HepG2 (cell line): ENCODE measurements around the gene SLC35F3. TPM values are rescaled to one million over a fixed set of nuclear protein-coding genes. Genes with fewer than 3 reads are reported as not detected.

ENCODE experiments used
- ATAC-seq: fragments of 200-7000 bp; cut with Tn5 transposase; 3 replicates; pipeline ENCODE4 v1.9.1; 2020; ENCODE audit warnings: mild to moderate bottlenecking, moderate library complexity
- BruUV-seq: library from RNA; stranded (reverse); fragments of 400-500 nt; replicated peaks from 2 replicates; lab custom pipeline; 2021; lab: Mats Ljungman, UMichigan
- CTCF ChIA-PET: fragments of 300-600 bp; formaldehyde crosslinking; extraction: SDS; loops from one replicate; lab custom pipeline; 2021; ENCODE audit warnings: low total read pairs, inconsistent platforms, low intra/inter-chr PET ratio; lab: Yijun Ruan, JAX
- POLR2A ChIA-PET: fragments of 350-600 bp; sonication (Branson Sonifier 250); formaldehyde crosslinking; loops from one replicate; lab custom pipeline; 2020; ENCODE audit warnings: antibody characterized with exemption, inconsistent platforms; lab: Yijun Ruan, JAX
- DNase-seq: peaks from one replicate; pipeline ENCODE4 v3.0.0-alpha.2; 2015; ENCODE audit warnings: low spot score
- FAIRE-seq: peaks from 3 replicates; lab custom pipeline; 2011; peaks lifted over from hg19 to GRCh38; lab: Jason Lieb, UNC
- H2AFZ ChIP-seq: one replicate; pipeline ENCODE4 v1.6.1; 2011; ENCODE audit warnings: low read length, inconsistent platforms
- H3K27ac ChIP-seq: fragments of 300-600 bp; 3 replicates; pipeline ENCODE4 v1.8.0; 2011; ENCODE audit warnings: mixed run types, mild to moderate bottlenecking, mixed read lengths, low read length, inconsistent platforms; ENCODE audit not compliant: insufficient read depth; ENCODE audit errors: extremely low read length
- H3K27me3 ChIP-seq, 2 experiments: fragments of 200-600 bp in 1 of 2; 2 replicates in 1 of 2; 3 replicates in 1 of 2; pipeline versions ENCODE4 v1.6.0 to v1.8.0; 2011; ENCODE audit warnings: low read length in 2 of 2, mild to moderate bottlenecking in 2 of 2, moderate library complexity in 2 of 2, inconsistent platforms in 1 of 2; ENCODE audit not compliant: insufficient read depth in 2 of 2, control insufficient read depth in 1 of 2
- H3K36me3 ChIP-seq, 2 experiments: fragments of 200-600 bp in 1 of 2; replicated peaks in 1 of 2; 2 replicates in 1 of 2; 3 replicates in 1 of 2; pipeline versions ENCODE4 v1.5.1 to v1.8.0; 2011; ENCODE audit warnings: low read length in 2 of 2, inconsistent platforms in 1 of 2; ENCODE audit not compliant: insufficient read depth in 2 of 2, control insufficient read depth in 1 of 2
- H3K4me1 ChIP-seq: 2 replicates; pipeline ENCODE4 v1.5.1; 2012; ENCODE audit warnings: low read length, inconsistent platforms; ENCODE audit not compliant: insufficient read depth
- H3K4me2 ChIP-seq: 2 replicates; pipeline ENCODE4 v1.6.0; 2011; ENCODE audit warnings: low read depth, low read length, inconsistent platforms
- H3K4me3 ChIP-seq, 3 experiments: fragments of 200-600 bp in 1 of 3; sonication (generic), shearing (Covaris generic) in 1 of 3; replicated peaks in 1 of 3; 2 replicates each; pipeline ENCODE4 v1.5.1; 2011 to 2016; ENCODE audit warnings: low read length in 3 of 3, inconsistent platforms in 2 of 3, low read depth in 2 of 3, mild to moderate bottlenecking in 2 of 3, control low read depth in 1 of 3, mixed read lengths in 1 of 3; ENCODE audit not compliant: insufficient read depth in 1 of 3
- H3K79me2 ChIP-seq: one replicate; pipeline ENCODE4 v1.6.1; 2011; ENCODE audit warnings: low read length, inconsistent platforms; ENCODE audit not compliant: insufficient read depth
- H3K9ac ChIP-seq: 2 replicates; pipeline ENCODE4 v1.6.0; 2011; ENCODE audit warnings: mild to moderate bottlenecking, low read depth, low read length, inconsistent platforms; ENCODE audit not compliant: insufficient read depth
- H3K9me3 ChIP-seq: 2 replicates; pipeline ENCODE4 v1.5.1; 2012; ENCODE audit warnings: mild to moderate bottlenecking, low read length
- H4K20me1 ChIP-seq: 2 replicates; pipeline ENCODE4 v1.6.0; 2011; ENCODE audit warnings: inconsistent platforms, mild to moderate bottlenecking, low read length, moderate library complexity; ENCODE audit not compliant: insufficient read depth
- CHD4 ChIP-seq: fragments of 200-600 bp; sonication (generic); IDR thresholded peaks from 2 replicates; pipeline ENCODE4 v1.7.0; 2017; ENCODE audit warnings: mild to moderate bottlenecking, low read length, borderline replicate concordance
- ERF ChIP-seq: IDR thresholded peaks from 2 replicates; pipeline ENCODE4 v1.6.1; 2018; ENCODE audit warnings: missing biosample characterization, missing genetic modification reagents
- FOXA3 ChIP-seq: IDR thresholded peaks from 2 replicates; pipeline ENCODE4 v1.6.1; 2016; ENCODE audit warnings: missing genetic modification reagents, missing compliant biosample characterization
- KDM4B ChIP-seq: sonication (generic); formaldehyde crosslinking; IDR thresholded peaks from 2 replicates; pipeline ENCODE4 v1.4.0; 2020; ENCODE audit warnings: missing genetic modification reagents
- REPIN1 ChIP-seq: sonication (generic); formaldehyde crosslinking; IDR thresholded peaks from 2 replicates; pipeline ENCODE4 v1.8.0; 2022; ENCODE audit warnings: missing genetic modification reagents, low read depth, mild to moderate bottlenecking, borderline replicate concordance
- ZNF3 ChIP-seq: IDR thresholded peaks from 2 replicates; pipeline ENCODE4 v1.7.0; 2017; ENCODE audit warnings: inconsistent platforms
- ZNF83 ChIP-seq: sonication (generic); formaldehyde crosslinking; IDR thresholded peaks from 2 replicates; pipeline ENCODE4 v1.4.0; 2020; ENCODE audit warnings: missing genetic modification reagents, mild to moderate bottlenecking, borderline replicate concordance
- WGBS: methylation state at CpG from one replicate; pipeline ENCODE4 v1.1.6; 2017; ENCODE audit warnings: low lambda C conversion rate; 5-methylcytosine and 5-hydroxymethylcytosine counted together
- in situ Hi-C: cut with HindIII; loops from 2 replicates; pipeline ENCODE4 v1.10.0; 2017; ENCODE audit warnings: low pct_unique_long_range_greater_than_20kb; ENCODE audit not compliant: extremely low pct_ligation_motif_present
- intact Hi-C: fragments of 100-400 bp; cut with micrococcal nuclease; formaldehyde crosslinking; loops from one replicate; pipeline ENCODE4 v1.10.0; 2022; ENCODE audit not compliant: unreplicated experiment
- polyA plus RNA-seq, 8 experiments: library from polyadenylated mRNA; depleted of rRNA in 3 of 8; stranded (reverse) in 7 of 8; unstranded in 1 of 8; fragments of >200 nt; fragmentation: Illumina TruSeq in 4 of 8; extraction: Trizol in 4 of 8; gene quantifications; 2 replicates each; pipeline versions ENCODE4 v1.2.1 to v1.2.3, GENCODE V29; 2011 to 2016; ENCODE audit warnings: low read depth in 4 of 8, missing spikeins in 1 of 8, mixed read lengths in 1 of 8; ENCODE audit not compliant: insufficient read depth in 1 of 8
- total RNA-seq, 5 experiments: library from RNA; depleted of rRNA; stranded (reverse); fragments of >200 nt; fragmentation: Illumina TruSeq; extraction: Trizol; gene quantifications; 2 replicates each; pipeline ENCODE4 v1.2.3, GENCODE V29; 2016; ENCODE audit warnings: low read depth in 1 of 5
- TF ChIP-seq, protein P1 (sequence below): sonication (generic); formaldehyde crosslinking; IDR thresholded peaks from 2 replicates; pipeline ENCODE4 v1.8.0; 2022; ENCODE audit warnings: mild to moderate bottlenecking, missing genetic modification reagents
- TF ChIP-seq, protein P2 (sequence below): sonication (generic); formaldehyde crosslinking; IDR thresholded peaks from 2 replicates; pipeline ENCODE4 v1.4.0; 2020; ENCODE audit warnings: missing genetic modification reagents, borderline replicate concordance
- TF ChIP-seq, protein P3 (sequence below): sonication (generic); formaldehyde crosslinking; IDR thresholded peaks from one replicate; pipeline ENCODE4 v1.5.1; 2020; ENCODE audit warnings: mild to moderate bottlenecking, missing genetic modification reagents; ENCODE audit errors: not compliant biosample characterization
- TF ChIP-seq, protein P4 (sequence below): IDR thresholded peaks from 2 replicates; pipeline ENCODE4 v1.6.1; 2016; ENCODE audit warnings: low read depth, control low read depth

SLC35F3 gene
- total and polyA plus RNA-seq, 2 of the 13 experiments (the other 11 are each of a cell fraction or from before 2014, with no cell fraction given): not detected

DNA sequence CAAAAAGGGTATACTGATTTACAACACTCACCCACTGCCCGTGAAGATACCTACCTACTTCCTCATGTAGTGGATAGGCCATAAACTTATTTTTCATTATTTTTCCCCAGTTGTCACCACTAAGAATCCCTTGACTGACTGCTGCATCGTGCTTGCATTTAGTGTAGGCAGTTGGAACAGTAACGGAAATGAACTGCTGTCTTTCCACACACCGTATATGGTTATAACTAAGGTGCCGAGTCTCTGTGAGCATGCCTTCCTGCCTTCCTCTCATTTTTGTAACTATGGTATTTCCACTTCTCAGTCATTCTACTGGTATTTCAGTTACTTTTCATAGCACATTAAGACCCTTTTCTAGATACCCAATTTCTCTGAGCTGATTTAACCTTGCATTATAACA lies 36.4 kb downstream of the SLC35F3 start:
- ATAC-seq (no peak), DNase-seq (no peak), FAIRE-seq (no peak)
- no peak overlapping the region for H2AFZ ChIP-seq
- no TSS peak for BruUV-seq
- H4K20me1 ChIP-seq: no peaks in the 10 kb centered on the region
- no peaks in the 10 kb centered on the region for H3K4me1 ChIP-seq
- ChIA-PET POLR2A (no interaction called here), CTCF (no interaction called here)
- H3K36me3 ChIP-seq: no peaks in the 10 kb centered on the region
- H3K79me2 ChIP-seq: no peaks in the 10 kb centered on the region
- H3K4me3 ChIP-seq: no peak overlapping the region
- no peaks in the 10 kb centered on the region for H3K9me3 ChIP-seq
- no peak overlapping the region for H3K9ac ChIP-seq
- no peak overlapping the region for H3K27ac ChIP-seq
- H3K4me2 ChIP-seq: no peak overlapping the region
- WGBS: 12% methylated on average over 5 of the region's 5 CpGs
- no peaks in the 10 kb centered on the region for H3K27me3 ChIP-seq
- intact Hi-C loops (no loop called here), in situ Hi-C loops (no loop called here)
- TF ChIP-seq ZNF83 (no peak), ERF (CRISPR knock-in tag) (no peak), FOXA3 (CRISPR knock-in tag) (no peak), ZNF3 (CRISPR knock-in tag) (no peak), KDM4B (CRISPR knock-in tag) (no peak), REPIN1 (CRISPR knock-in tag) (no peak), CHD4 (no peak)
- TF ChIP-seq, protein P1, sequence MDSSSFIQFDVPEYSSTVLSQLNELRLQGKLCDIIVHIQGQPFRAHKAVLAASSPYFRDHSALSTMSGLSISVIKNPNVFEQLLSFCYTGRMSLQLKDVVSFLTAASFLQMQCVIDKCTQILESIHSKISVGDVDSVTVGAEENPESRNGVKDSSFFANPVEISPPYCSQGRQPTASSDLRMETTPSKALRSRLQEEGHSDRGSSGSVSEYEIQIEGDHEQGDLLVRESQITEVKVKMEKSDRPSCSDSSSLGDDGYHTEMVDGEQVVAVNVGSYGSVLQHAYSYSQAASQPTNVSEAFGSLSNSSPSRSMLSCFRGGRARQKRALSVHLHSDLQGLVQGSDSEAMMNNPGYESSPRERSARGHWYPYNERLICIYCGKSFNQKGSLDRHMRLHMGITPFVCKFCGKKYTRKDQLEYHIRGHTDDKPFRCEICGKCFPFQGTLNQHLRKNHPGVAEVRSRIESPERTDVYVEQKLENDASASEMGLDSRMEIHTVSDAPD (CRISPR knock-in tag): no peak
- TF ChIP-seq, protein P2, sequence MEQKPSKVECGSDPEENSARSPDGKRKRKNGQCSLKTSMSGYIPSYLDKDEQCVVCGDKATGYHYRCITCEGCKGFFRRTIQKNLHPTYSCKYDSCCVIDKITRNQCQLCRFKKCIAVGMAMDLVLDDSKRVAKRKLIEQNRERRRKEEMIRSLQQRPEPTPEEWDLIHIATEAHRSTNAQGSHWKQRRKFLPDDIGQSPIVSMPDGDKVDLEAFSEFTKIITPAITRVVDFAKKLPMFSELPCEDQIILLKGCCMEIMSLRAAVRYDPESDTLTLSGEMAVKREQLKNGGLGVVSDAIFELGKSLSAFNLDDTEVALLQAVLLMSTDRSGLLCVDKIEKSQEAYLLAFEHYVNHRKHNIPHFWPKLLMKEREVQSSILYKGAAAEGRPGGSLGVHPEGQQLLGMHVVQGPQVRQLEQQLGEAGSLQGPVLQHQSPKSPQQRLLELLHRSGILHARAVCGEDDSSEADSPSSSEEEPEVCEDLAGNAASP (CRISPR knock-in tag): no peak
- TF ChIP-seq, protein P3, sequence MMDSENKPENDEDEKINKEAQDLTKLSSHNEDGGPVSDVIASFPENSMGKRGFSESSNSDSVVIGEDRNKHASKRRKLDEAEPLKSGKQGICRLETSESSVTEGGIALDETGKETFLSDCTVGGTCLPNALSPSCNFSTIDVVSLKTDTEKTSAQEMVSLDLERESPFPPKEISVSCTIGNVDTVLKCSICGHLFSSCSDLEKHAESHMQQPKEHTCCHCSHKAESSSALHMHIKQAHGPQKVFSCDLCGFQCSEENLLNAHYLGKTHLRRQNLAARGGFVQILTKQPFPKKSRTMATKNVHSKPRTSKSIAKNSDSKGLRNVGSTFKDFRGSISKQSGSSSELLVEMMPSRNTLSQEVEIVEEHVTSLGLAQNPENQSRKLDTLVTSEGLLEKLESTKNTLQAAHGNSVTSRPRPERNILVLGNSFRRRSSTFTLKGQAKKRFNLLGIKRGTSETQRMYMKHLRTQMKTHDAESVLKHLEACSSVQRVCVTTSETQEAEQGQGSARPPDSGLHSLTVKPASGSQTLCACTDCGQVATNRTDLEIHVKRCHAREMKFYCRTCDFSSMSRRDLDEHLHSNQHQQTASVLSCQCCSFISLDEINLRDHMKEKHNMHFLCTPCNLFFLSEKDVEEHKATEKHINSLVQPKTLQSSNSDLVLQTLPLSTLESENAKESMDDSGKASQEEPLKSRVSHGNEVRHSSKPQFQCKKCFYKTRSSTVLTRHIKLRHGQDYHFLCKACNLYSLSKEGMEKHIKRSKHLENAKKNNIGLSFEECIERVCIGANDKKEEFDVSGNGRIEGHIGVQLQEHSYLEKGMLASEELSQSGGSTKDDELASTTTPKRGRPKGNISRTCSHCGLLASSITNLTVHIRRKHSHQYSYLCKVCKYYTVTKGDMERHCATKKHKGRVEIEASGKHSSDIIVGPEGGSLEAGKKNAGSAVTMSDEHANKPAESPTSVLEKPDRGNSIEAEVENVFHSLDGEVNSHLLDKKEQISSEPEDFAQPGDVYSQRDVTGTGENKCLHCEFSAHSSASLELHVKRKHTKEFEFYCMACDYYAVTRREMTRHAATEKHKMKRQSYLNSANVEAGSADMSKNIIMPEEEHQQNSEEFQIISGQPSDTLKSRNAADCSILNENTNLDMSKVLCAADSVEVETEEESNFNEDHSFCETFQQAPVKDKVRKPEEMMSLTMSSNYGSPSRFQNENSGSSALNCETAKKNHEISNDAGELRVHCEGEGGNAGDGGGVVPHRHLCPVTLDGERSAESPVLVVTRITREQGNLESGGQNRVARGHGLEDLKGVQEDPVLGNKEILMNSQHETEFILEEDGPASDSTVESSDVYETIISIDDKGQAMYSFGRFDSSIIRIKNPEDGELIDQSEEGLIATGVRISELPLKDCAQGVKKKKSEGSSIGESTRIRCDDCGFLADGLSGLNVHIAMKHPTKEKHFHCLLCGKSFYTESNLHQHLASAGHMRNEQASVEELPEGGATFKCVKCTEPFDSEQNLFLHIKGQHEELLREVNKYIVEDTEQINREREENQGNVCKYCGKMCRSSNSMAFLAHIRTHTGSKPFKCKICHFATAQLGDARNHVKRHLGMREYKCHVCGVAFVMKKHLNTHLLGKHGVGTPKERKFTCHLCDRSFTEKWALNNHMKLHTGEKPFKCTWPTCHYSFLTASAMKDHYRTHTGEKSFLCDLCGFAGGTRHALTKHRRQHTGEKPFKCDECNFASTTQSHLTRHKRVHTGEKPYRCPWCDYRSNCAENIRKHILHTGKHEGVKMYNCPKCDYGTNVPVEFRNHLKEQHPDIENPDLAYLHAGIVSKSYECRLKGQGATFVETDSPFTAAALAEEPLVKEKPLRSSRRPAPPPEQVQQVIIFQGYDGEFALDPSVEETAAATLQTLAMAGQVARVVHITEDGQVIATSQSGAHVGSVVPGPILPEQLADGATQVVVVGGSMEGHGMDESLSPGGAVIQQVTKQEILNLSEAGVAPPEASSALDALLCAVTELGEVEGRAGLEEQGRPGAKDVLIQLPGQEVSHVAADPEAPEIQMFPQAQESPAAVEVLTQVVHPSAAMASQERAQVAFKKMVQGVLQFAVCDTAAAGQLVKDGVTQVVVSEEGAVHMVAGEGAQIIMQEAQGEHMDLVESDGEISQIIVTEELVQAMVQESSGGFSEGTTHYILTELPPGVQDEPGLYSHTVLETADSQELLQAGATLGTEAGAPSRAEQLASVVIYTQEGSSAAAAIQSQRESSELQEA (CRISPR knock-in tag): no peak
- TF ChIP-seq, protein P4, sequence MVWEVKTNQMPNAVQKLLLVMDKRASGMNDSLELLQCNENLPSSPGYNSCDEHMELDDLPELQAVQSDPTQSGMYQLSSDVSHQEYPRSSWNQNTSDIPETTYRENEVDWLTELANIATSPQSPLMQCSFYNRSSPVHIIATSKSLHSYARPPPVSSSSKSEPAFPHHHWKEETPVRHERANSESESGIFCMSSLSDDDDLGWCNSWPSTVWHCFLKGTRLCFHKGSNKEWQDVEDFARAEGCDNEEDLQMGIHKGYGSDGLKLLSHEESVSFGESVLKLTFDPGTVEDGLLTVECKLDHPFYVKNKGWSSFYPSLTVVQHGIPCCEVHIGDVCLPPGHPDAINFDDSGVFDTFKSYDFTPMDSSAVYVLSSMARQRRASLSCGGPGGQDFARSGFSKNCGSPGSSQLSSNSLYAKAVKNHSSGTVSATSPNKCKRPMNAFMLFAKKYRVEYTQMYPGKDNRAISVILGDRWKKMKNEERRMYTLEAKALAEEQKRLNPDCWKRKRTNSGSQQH (CRISPR knock-in tag): no peak
